CD4-positive, alpha-beta T cell treated with Interleukin-12 subunit alpha and Interleukin-12 subunit beta, for 1 hour (primary cell): ENCODE results near the gene UBL4B.

Experiments used
- DNase-seq: peaks from one replicate; pipeline ENCODE4 v3.0.0-alpha.2; 2020

The UBL4B gene

DNA sequence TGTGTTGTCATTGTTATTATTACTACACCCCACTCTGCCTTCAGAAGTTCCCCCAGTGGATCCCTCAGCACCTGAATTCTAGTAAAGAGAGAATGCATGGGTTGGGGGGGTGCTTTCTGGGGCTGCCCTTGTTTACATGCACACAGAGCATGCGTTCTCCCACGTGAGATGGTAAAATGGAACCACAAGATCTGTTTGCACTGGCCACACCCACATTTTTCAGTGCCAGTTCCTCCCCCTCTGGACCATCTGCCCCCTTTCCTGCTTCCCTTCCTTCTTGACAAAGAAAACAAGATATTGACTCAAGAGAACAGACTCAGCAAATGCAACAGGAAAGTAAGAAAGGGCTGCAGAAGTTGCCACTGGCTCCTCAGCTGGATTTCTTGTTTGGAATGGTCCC is 46.9 kb downstream of the UBL4B start:
- DNase-seq, result no peak

DNA sequence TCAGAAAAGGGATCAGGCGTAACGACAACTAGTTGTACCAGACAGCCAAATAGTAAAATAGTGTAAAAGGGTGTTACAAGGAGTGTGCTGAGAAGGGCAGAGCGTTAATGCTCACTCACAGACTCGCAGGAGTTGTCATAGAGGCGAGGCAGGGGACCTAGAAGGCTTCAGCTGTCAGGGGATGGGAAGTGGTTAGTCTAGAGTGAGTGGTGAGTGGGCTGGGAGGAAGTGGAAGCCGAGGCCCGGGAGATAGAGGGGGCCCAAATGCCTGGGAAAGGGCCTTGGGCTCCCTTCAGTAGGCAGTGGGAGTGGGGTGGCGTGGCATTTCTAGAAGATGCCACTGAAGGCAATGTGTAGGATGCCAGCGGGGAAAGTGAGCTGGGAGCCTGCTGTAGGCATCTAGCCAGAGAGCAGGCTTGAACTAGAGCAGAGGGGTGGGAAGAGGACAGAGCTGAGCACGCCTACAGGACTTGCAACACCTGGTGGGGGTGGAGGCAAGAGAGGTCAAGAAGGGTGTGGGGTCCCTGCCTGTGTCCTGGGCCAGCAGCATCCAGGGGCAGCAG is 48.4 kb downstream of the UBL4B start:
- no peak for DNase-seq

DNA sequence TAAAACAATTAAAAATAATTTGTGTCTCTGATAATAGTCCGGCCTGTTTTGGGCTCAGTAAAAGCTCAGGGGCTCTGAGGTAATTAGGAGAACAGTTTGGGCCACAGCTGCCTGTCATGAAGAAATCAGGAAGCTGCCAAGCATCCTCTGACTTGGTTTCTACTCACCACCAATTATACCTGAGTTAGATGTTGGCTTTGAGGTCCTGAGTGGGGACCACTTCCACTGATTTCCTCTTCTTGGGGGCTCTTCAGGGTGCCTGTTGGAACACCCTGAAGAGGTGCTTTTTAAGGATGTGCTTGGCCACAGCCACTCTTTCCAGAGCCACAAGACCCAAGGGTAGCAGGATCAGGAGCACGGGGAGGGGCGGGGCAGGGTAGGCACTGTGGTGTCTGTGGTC is 48.9 kb downstream of the UBL4B start:
- DNase-seq, result no peak

DNA sequence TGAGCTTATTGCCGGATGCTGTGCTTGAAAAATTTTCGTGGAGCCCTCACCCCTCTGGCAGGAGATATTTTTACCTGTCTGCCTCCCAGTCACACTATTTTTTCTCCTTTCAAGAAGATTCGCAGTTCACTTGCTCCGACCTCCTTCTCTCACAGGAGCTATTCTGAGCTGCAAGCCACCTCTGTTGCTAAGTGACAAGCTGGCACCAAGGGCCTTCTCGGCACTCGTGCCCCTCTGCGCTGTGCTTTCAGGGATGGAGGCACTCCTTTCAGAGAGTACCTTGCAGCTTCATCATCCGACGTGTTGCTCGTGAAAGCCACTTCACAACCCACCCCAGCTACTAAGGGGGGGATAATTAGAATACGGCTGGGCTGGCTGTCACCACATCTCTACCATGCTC is 49.6 kb downstream of the UBL4B start:
- no peak for DNase-seq
